HepG2 (cell line): ENCODE measurements around the gene PARP6. TPM values are rescaled to one million over a fixed set of nuclear protein-coding genes. Genes with fewer than 3 reads are reported as not detected.

ENCODE experiments used
- ATAC-seq: fragments of 200-7000 bp; cut with Tn5 transposase; 3 replicates; pipeline ENCODE4 v1.9.1; 2020; ENCODE audit warnings: mild to moderate bottlenecking, moderate library complexity
- BruUV-seq: library from RNA; stranded (reverse); fragments of 400-500 nt; replicated peaks from 2 replicates; lab custom pipeline; 2021; lab: Mats Ljungman, UMichigan
- CTCF ChIA-PET: fragments of 300-600 bp; formaldehyde crosslinking; extraction: SDS; loops from one replicate; lab custom pipeline; 2021; ENCODE audit warnings: low total read pairs, inconsistent platforms, low intra/inter-chr PET ratio; lab: Yijun Ruan, JAX
- POLR2A ChIA-PET: fragments of 350-600 bp; sonication (Branson Sonifier 250); formaldehyde crosslinking; loops from one replicate; lab custom pipeline; 2020; ENCODE audit warnings: antibody characterized with exemption, inconsistent platforms; lab: Yijun Ruan, JAX
- DNase-seq: peaks from one replicate; pipeline ENCODE4 v3.0.0-alpha.2; 2015; ENCODE audit warnings: low spot score
- FAIRE-seq: peaks from 3 replicates; lab custom pipeline; 2011; peaks lifted over from hg19 to GRCh38; lab: Jason Lieb, UNC
- H2AFZ ChIP-seq: one replicate; pipeline ENCODE4 v1.6.1; 2011; ENCODE audit warnings: low read length, inconsistent platforms
- H3K27ac ChIP-seq: fragments of 300-600 bp; 3 replicates; pipeline ENCODE4 v1.8.0; 2011; ENCODE audit warnings: mixed run types, mild to moderate bottlenecking, mixed read lengths, low read length, inconsistent platforms; ENCODE audit not compliant: insufficient read depth; ENCODE audit errors: extremely low read length
- H3K27me3 ChIP-seq, 2 experiments: fragments of 200-600 bp in 1 of 2; 2 replicates in 1 of 2; 3 replicates in 1 of 2; pipeline versions ENCODE4 v1.6.0 to v1.8.0; 2011; ENCODE audit warnings: low read length in 2 of 2, mild to moderate bottlenecking in 2 of 2, moderate library complexity in 2 of 2, inconsistent platforms in 1 of 2; ENCODE audit not compliant: insufficient read depth in 2 of 2, control insufficient read depth in 1 of 2
- H3K36me3 ChIP-seq, 2 experiments: fragments of 200-600 bp in 1 of 2; replicated peaks in 1 of 2; 2 replicates in 1 of 2; 3 replicates in 1 of 2; pipeline versions ENCODE4 v1.5.1 to v1.8.0; 2011; ENCODE audit warnings: low read length in 2 of 2, inconsistent platforms in 1 of 2; ENCODE audit not compliant: insufficient read depth in 2 of 2, control insufficient read depth in 1 of 2
- H3K4me1 ChIP-seq: 2 replicates; pipeline ENCODE4 v1.5.1; 2012; ENCODE audit warnings: low read length, inconsistent platforms; ENCODE audit not compliant: insufficient read depth
- H3K4me2 ChIP-seq: 2 replicates; pipeline ENCODE4 v1.6.0; 2011; ENCODE audit warnings: low read depth, low read length, inconsistent platforms
- H3K4me3 ChIP-seq, 3 experiments: fragments of 200-600 bp in 1 of 3; sonication (generic), shearing (Covaris generic) in 1 of 3; replicated peaks in 1 of 3; 2 replicates each; pipeline ENCODE4 v1.5.1; 2011 to 2016; ENCODE audit warnings: low read length in 3 of 3, inconsistent platforms in 2 of 3, low read depth in 2 of 3, mild to moderate bottlenecking in 2 of 3, control low read depth in 1 of 3, mixed read lengths in 1 of 3; ENCODE audit not compliant: insufficient read depth in 1 of 3
- H3K79me2 ChIP-seq: one replicate; pipeline ENCODE4 v1.6.1; 2011; ENCODE audit warnings: low read length, inconsistent platforms; ENCODE audit not compliant: insufficient read depth
- H3K9ac ChIP-seq: 2 replicates; pipeline ENCODE4 v1.6.0; 2011; ENCODE audit warnings: mild to moderate bottlenecking, low read depth, low read length, inconsistent platforms; ENCODE audit not compliant: insufficient read depth
- H3K9me3 ChIP-seq: 2 replicates; pipeline ENCODE4 v1.5.1; 2012; ENCODE audit warnings: mild to moderate bottlenecking, low read length
- H4K20me1 ChIP-seq: 2 replicates; pipeline ENCODE4 v1.6.0; 2011; ENCODE audit warnings: inconsistent platforms, mild to moderate bottlenecking, low read length, moderate library complexity; ENCODE audit not compliant: insufficient read depth
- CCAR2 ChIP-seq: fragments of 200-400 bp; formaldehyde crosslinking; optimal IDR thresholded peaks from 2 replicates; pipeline ENCODE3; 2018; ENCODE audit warnings: low read depth, mild to moderate bottlenecking, low read length, moderate library complexity
- CREM ChIP-seq, 2 experiments: sonication (generic) in 1 of 2; formaldehyde crosslinking in 1 of 2; IDR thresholded peaks; 2 replicates each; pipeline versions ENCODE4 v1.4.0 to v1.6.1; 2016 to 2020; ENCODE audit warnings: antibody characterized with exemption in 1 of 2, mild to moderate bottlenecking in 1 of 2, missing genetic modification reagents in 1 of 2
- NFE2L1 ChIP-seq: sonication (generic); formaldehyde crosslinking; IDR thresholded peaks from 2 replicates; pipeline ENCODE4 v1.4.0; 2020; ENCODE audit warnings: missing genetic modification reagents, mild to moderate bottlenecking, borderline replicate concordance
- NKX3-1 ChIP-seq: sonication (generic); formaldehyde crosslinking; IDR thresholded peaks from 2 replicates; pipeline ENCODE4 v1.5.0; 2020; ENCODE audit warnings: missing genetic modification reagents
- POLR2AphosphoS5 ChIP-seq: IDR thresholded peaks from 2 replicates; pipeline ENCODE4 v1.6.1; 2012; ENCODE audit warnings: low read depth, low read length
- RBFOX2 ChIP-seq: fragments of 200-400 bp; formaldehyde crosslinking; IDR thresholded peaks from 2 replicates; pipeline ENCODE4 v1.6.1; 2017; ENCODE audit warnings: low read depth, mild to moderate bottlenecking, low read length
- RBM22 ChIP-seq: fragments of 200-400 bp; formaldehyde crosslinking; optimal IDR thresholded peaks from 2 replicates; pipeline ENCODE3; 2017; ENCODE audit warnings: mild to moderate bottlenecking, low read length, moderate library complexity
- TP53 ChIP-seq: sonication (generic); formaldehyde crosslinking; conservative IDR thresholded peaks from 2 replicates; pipeline ENCODE4 v1.4.0; 2020; ENCODE audit warnings: missing genetic modification reagents
- ZNF33A ChIP-seq: sonication (generic); formaldehyde crosslinking; IDR thresholded peaks from 2 replicates; pipeline ENCODE4 v1.5.1; 2020; ENCODE audit warnings: missing genetic modification reagents, mild to moderate bottlenecking, moderate library complexity, borderline replicate concordance
- ZNF558 ChIP-seq: sonication (generic); formaldehyde crosslinking; IDR thresholded peaks from 2 replicates; pipeline ENCODE4 v1.9.0; 2022; ENCODE audit warnings: mild to moderate bottlenecking, missing genetic modification reagents, borderline replicate concordance
- WGBS: methylation state at CpG from one replicate; pipeline ENCODE4 v1.1.6; 2017; ENCODE audit warnings: low lambda C conversion rate; 5-methylcytosine and 5-hydroxymethylcytosine counted together
- in situ Hi-C: cut with HindIII; loops from 2 replicates; pipeline ENCODE4 v1.10.0; 2017; ENCODE audit warnings: low pct_unique_long_range_greater_than_20kb; ENCODE audit not compliant: extremely low pct_ligation_motif_present
- intact Hi-C: fragments of 100-400 bp; cut with micrococcal nuclease; formaldehyde crosslinking; loops from one replicate; pipeline ENCODE4 v1.10.0; 2022; ENCODE audit not compliant: unreplicated experiment
- polyA plus RNA-seq, 8 experiments: library from polyadenylated mRNA; depleted of rRNA in 3 of 8; stranded (reverse) in 7 of 8; unstranded in 1 of 8; fragments of >200 nt; fragmentation: Illumina TruSeq in 4 of 8; extraction: Trizol in 4 of 8; gene quantifications; 2 replicates each; pipeline versions ENCODE4 v1.2.1 to v1.2.3, GENCODE V29; 2011 to 2016; ENCODE audit warnings: low read depth in 4 of 8, missing spikeins in 1 of 8, mixed read lengths in 1 of 8; ENCODE audit not compliant: insufficient read depth in 1 of 8
- total RNA-seq, 5 experiments: library from RNA; depleted of rRNA; stranded (reverse); fragments of >200 nt; fragmentation: Illumina TruSeq; extraction: Trizol; gene quantifications; 2 replicates each; pipeline ENCODE4 v1.2.3, GENCODE V29; 2016; ENCODE audit warnings: low read depth in 1 of 5
- TF ChIP-seq, protein P1 (sequence below): sonication (generic); formaldehyde crosslinking; conservative IDR thresholded peaks from 2 replicates; pipeline ENCODE4 v1.8.1; 2023; ENCODE audit warnings: missing genetic modification reagents
- TF ChIP-seq, protein P2 (sequence below), 2 experiments: sonication (generic) in 1 of 2; formaldehyde crosslinking in 1 of 2; IDR thresholded peaks; 2 replicates each; pipeline versions ENCODE4 v1.4.0 to v1.6.1; 2016 to 2020; ENCODE audit warnings: borderline replicate concordance in 1 of 2, low read depth in 1 of 2, mild to moderate bottlenecking in 1 of 2, missing genetic modification reagents in 1 of 2

PARP6 gene
- total and polyA plus RNA-seq, 2 of the 13 experiments (the other 11 are each of a cell fraction or from before 2014, with no cell fraction given): 0.22 to 0.87 TPM

DNA sequence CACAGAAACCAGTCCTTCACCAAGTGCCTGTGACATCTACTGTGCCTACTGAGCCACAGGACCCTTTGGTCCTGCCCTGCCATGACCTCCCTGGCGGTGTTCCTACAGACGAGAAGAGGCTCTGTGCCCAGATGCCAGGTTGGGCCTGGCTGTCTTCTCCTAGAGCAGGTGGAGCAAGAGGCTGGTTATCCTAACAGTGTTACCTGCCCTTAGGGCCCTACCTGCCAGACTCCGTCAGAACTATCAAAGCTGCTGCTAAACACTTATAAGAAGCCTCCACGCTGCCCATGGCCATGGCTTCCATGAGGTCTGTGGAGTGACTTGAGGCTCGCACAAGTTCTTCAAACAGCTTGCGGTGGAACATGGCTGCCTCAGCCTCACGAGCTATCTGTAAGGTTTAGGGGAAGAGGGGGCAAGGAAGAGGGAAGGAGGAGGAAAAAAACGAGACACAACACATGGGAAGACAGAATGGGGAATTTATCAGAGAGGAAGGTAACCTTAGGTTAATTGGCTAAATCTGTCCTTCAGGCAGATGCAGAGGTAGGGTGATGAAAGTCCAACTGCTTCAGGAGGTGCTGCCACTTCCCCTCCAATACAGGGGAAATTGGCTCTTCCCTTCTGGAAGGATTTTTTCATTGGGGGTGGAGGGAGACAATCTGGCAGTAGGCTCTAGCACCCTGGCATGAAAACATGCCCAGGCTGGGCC, 69.4 kb downstream of the PARP6 start:
- 96% methylated on average over 7 of the region's 8 CpGs for WGBS
- TF ChIP-seq, protein P1, sequence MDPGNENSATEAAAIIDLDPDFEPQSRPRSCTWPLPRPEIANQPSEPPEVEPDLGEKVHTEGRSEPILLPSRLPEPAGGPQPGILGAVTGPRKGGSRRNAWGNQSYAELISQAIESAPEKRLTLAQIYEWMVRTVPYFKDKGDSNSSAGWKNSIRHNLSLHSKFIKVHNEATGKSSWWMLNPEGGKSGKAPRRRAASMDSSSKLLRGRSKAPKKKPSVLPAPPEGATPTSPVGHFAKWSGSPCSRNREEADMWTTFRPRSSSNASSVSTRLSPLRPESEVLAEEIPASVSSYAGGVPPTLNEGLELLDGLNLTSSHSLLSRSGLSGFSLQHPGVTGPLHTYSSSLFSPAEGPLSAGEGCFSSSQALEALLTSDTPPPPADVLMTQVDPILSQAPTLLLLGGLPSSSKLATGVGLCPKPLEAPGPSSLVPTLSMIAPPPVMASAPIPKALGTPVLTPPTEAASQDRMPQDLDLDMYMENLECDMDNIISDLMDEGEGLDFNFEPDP (CRISPR knock-in tag): no peak
- TF ChIP-seq CCAR2: no peak
- peak; percentile 9 for TF ChIP-seq RBM22
- TF ChIP-seq RBFOX2: no peak
- no peak for TF ChIP-seq TP53
- no peak for TF ChIP-seq ZNF558 (CRISPR knock-in tag)
- TF ChIP-seq NFE2L1: no peak
- peak; percentile 4; the same call in 1 of the 2 replicates for TF ChIP-seq POLR2AphosphoS5
- TF ChIP-seq CREM (IDR thresholded peaks at IDR 0.05): no peak
- TF ChIP-seq CREM (CRISPR knock-in tag; IDR thresholded peaks at IDR 0.05): no peak
- no peak for TF ChIP-seq NKX3-1 (CRISPR knock-in tag)
- TF ChIP-seq ZNF33A (CRISPR knock-in tag): no peak
- TF ChIP-seq, protein P2, sequence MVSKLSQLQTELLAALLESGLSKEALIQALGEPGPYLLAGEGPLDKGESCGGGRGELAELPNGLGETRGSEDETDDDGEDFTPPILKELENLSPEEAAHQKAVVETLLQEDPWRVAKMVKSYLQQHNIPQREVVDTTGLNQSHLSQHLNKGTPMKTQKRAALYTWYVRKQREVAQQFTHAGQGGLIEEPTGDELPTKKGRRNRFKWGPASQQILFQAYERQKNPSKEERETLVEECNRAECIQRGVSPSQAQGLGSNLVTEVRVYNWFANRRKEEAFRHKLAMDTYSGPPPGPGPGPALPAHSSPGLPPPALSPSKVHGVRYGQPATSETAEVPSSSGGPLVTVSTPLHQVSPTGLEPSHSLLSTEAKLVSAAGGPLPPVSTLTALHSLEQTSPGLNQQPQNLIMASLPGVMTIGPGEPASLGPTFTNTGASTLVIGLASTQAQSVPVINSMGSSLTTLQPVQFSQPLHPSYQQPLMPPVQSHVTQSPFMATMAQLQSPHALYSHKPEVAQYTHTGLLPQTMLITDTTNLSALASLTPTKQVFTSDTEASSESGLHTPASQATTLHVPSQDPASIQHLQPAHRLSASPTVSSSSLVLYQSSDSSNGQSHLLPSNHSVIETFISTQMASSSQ (IDR thresholded peaks at IDR 0.05; ENCODE audit: low read depth): no peak
- TF ChIP-seq, protein P2 (CRISPR knock-in tag; IDR thresholded peaks at IDR 0.05; ENCODE audit: borderline replicate concordance): no peak
- DNase-seq (no peak), FAIRE-seq (no peak), ATAC-seq (no peak)
- Histone ChIP-seq H3K36me3 (peaks cover 57 to 94% of the 10 kb centered on the region in 2 experiments), H3K9ac (no peak overlapping the region), H3K79me2 (no peaks in the 10 kb centered on the region), H3K9me3 (no peaks in the 10 kb centered on the region), H3K4me1 (peaks cover 15% of the 10 kb centered on the region; the same call in 1 of the 2 replicates), H3K4me3 (no peak overlapping the region), H2AFZ (no peak overlapping the region), H3K27me3 (no peaks in the 10 kb centered on the region), H4K20me1 (peaks cover 95% of the 10 kb centered on the region), H3K27ac (no peak overlapping the region), H3K4me2 (no peak overlapping the region)
- in situ Hi-C loops (loop anchor here (5.0 kb wide), 1 partner anchor 84 kb away; no protein-coding TSS in a partner anchor), intact Hi-C loops (no loop called here)
- no TSS peak for BruUV-seq
- POLR2A ChIA-PET: no interaction called here
- CTCF ChIA-PET: no interaction called here
